K562 (cell line): ENCODE measurements around the gene KRTAP10-6. TPM values are rescaled to one million over a fixed set of nuclear protein-coding genes. Genes with fewer than 3 reads are reported as not detected.

Experiments
- ATAC-seq: fragments of 200-7000 bp; cut with Tn5 transposase; 3 replicates; pipeline ENCODE4 v1.9.1; 2020; ENCODE audit warnings: moderate library complexity
- BruUV-seq: library from RNA; stranded (reverse); fragments of 400-500 nt; replicated peaks from 2 replicates; lab custom pipeline; 2021; lab: Mats Ljungman, UMichigan
- CTCF ChIA-PET: fragments of 300-600 bp; formaldehyde crosslinking; extraction: SDS; loops from one replicate; lab custom pipeline; 2021; ENCODE audit warnings: low intra/inter-chr PET ratio; lab: Yijun Ruan, JAX
- POLR2A ChIA-PET: fragments of 300-600, 350-650 bp; sonication (Branson Sonifier 250); formaldehyde crosslinking; extraction: SDS; loops from one replicate; lab custom pipeline; 2021; ENCODE audit warnings: antibody characterized with exemption, inconsistent platforms; lab: Yijun Ruan, JAX
- DNase-seq, 4 experiments: peaks; one replicate each; pipeline versions ENCODE4 v3.0.0 to v3.0.0-alpha.2; 2011 to 2018; ENCODE audit warnings: low spot score in 3 of 4, mixed read lengths in 3 of 4; ENCODE audit errors: extremely low read depth in 1 of 4
- FAIRE-seq: peaks from 2 replicates; lab custom pipeline; 2011; peaks lifted over from hg19 to GRCh38; lab: Jason Lieb, UNC
- H2AFZ ChIP-seq: 2 replicates; pipeline ENCODE4 v1.6.0; 2011; ENCODE audit warnings: low read depth, low read length, control low read depth, inconsistent platforms
- H3K27ac ChIP-seq: fragments of 200-600 bp; 3 replicates; pipeline ENCODE4 v1.8.0; 2011; ENCODE audit warnings: low read depth, mild to moderate bottlenecking, control low read depth, inconsistent platforms, low read length, moderate library complexity, mixed read lengths; ENCODE audit errors: extremely low read depth
- H3K27me3 ChIP-seq, 2 experiments: fragments of 300-600 bp in 1 of 2; 2 replicates in 1 of 2; 3 replicates in 1 of 2; pipeline versions ENCODE4 v1.6.0 to v1.8.0; 2011; ENCODE audit warnings: inconsistent platforms in 2 of 2, low read length in 2 of 2, mild to moderate bottlenecking in 1 of 2, mixed read lengths in 1 of 2, moderate library complexity in 1 of 2; ENCODE audit not compliant: control insufficient read depth in 2 of 2, insufficient read depth in 2 of 2
- H3K36me3 ChIP-seq: fragments of 300-600 bp; 3 replicates; pipeline ENCODE4 v1.8.0; 2011; ENCODE audit warnings: mild to moderate bottlenecking, low read length, inconsistent platforms; ENCODE audit not compliant: control insufficient read depth, insufficient read depth
- H3K4me1 ChIP-seq, 2 experiments: fragments of 200-600 bp in 1 of 2; replicated peaks in 1 of 2; 2 replicates in 1 of 2; 3 replicates in 1 of 2; pipeline versions ENCODE4 v1.5.1 to v1.8.0; 2011; ENCODE audit warnings: inconsistent platforms in 2 of 2, low read length in 2 of 2, mild to moderate bottlenecking in 1 of 2, mixed read lengths in 1 of 2, moderate library complexity in 1 of 2; ENCODE audit not compliant: control insufficient read depth in 2 of 2, insufficient read depth in 2 of 2
- H3K4me2 ChIP-seq: 2 replicates; pipeline ENCODE4 v1.6.1; 2011; ENCODE audit warnings: low read length, control low read depth, inconsistent platforms, mixed read lengths; ENCODE audit not compliant: insufficient read depth
- H3K4me3 ChIP-seq: fragments of 200-600 bp; sonication (generic), shearing (Covaris generic); 2 replicates; pipeline ENCODE4 v1.5.1; 2016; ENCODE audit warnings: control low read depth, inconsistent platforms
- H3K79me2 ChIP-seq: fragments of 200-600 bp; 3 replicates; pipeline ENCODE4 v1.8.0; 2011; ENCODE audit warnings: low read length, inconsistent platforms; ENCODE audit not compliant: control insufficient read depth, insufficient read depth
- H3K9ac ChIP-seq, 2 experiments: 2 replicates each; pipeline versions ENCODE4 v1.6.0 to v1.6.1; 2011; ENCODE audit warnings: low read depth in 2 of 2, low read length in 2 of 2, control low read depth in 1 of 2, inconsistent platforms in 1 of 2, mild to moderate bottlenecking in 1 of 2, mixed read lengths in 1 of 2; ENCODE audit not compliant: insufficient read depth in 1 of 2
- H3K9me1 ChIP-seq: one replicate; pipeline ENCODE4 v1.6.0; 2011; ENCODE audit warnings: inconsistent platforms, mild to moderate bottlenecking, low read length, moderate library complexity; ENCODE audit not compliant: control insufficient read depth, insufficient read depth
- H3K9me3 ChIP-seq: replicated peaks from 2 replicates; pipeline ENCODE4 v1.5.1; 2011; ENCODE audit warnings: low read depth, low read length, inconsistent platforms; ENCODE audit not compliant: control insufficient read depth, insufficient read depth
- H4K20me1 ChIP-seq: replicated peaks from 2 replicates; pipeline ENCODE4 v1.6.1; 2011; ENCODE audit warnings: low read length, inconsistent platforms, mixed read lengths; ENCODE audit not compliant: control insufficient read depth, insufficient read depth
- CTCF ChIP-seq, 3 experiments: IDR thresholded peaks in 2 of 3; conservative IDR thresholded peaks in 1 of 3; 2 replicates each; pipeline ENCODE4 v1.5.1; 2011 to 2012; ENCODE audit warnings: low read length in 3 of 3, mild to moderate bottlenecking in 3 of 3, control low read depth in 2 of 3, improper control_type of control experiment in 1 of 3, inconsistent platforms in 1 of 3, low read depth in 1 of 3, mixed read lengths in 1 of 3, moderate library complexity in 1 of 3; ENCODE audit not compliant: insufficient read depth in 2 of 3
- ELF1 ChIP-seq: fragments of 200-800 bp; sonication (Bioruptor generic); IDR thresholded peaks from 2 replicates; pipeline ENCODE4 v1.6.1; 2016; ENCODE audit warnings: missing genetic modification characterization, missing compliant biosample characterization
- HDGF ChIP-seq: fragments of 450-650 bp; IDR thresholded peaks from 2 replicates; pipeline ENCODE4 v1.6.1; 2016
- LEF1 ChIP-seq: fragments of 450-650 bp; IDR thresholded peaks from 2 replicates; pipeline ENCODE4 v1.6.1; 2016; ENCODE audit warnings: mild to moderate bottlenecking
- MLLT1 ChIP-seq, 2 experiments: fragments of 450-650 bp; IDR thresholded peaks; 2 replicates each; pipeline ENCODE4 v1.6.1; 2016
- NR3C1 ChIP-seq: sonication (generic); formaldehyde crosslinking; IDR thresholded peaks from 2 replicates; pipeline ENCODE4 v1.8.1; 2022; ENCODE audit warnings: missing genetic modification reagents
- ZBTB12 ChIP-seq: fragments of 250-450 bp; sonication (Bioruptor Pico); IDR thresholded peaks from 2 replicates; pipeline ENCODE4 v1.4.0; 2020
- ZBTB8A ChIP-seq: fragments of 450-650 bp; IDR thresholded peaks from 2 replicates; pipeline ENCODE4 v1.6.1; 2018; ENCODE audit warnings: mild to moderate bottlenecking, moderate library complexity; ENCODE audit not compliant: partially characterized antibody
- WGBS: fragments of 100-300 bp; shearing (Covaris generic); methylation state at CpG from one replicate; pipeline ENCODE4 v1.1.6; 2016; ENCODE audit warnings: low coverage, mixed read lengths; ENCODE audit not compliant: insufficient coverage; ENCODE audit errors: missing lambda C conversion rate; 5-methylcytosine and 5-hydroxymethylcytosine counted together
- in situ Hi-C: fragments of 300-500 bp; cut with MboI; formaldehyde crosslinking; loops from 4 replicates; pipeline ENCODE4 v1.15.0; 2018; ENCODE audit warnings: inconsistent platforms, mixed read lengths
- intact Hi-C: fragments of 100-400 bp; cut with micrococcal nuclease; formaldehyde crosslinking; loops from 2 replicates; pipeline ENCODE4 v1.14.2; 2022
- polyA plus RNA-seq, 8 experiments: library from polyadenylated mRNA; depleted of rRNA in 4 of 8; stranded (reverse) in 5 of 8; unstranded in 3 of 8; fragments of >200 nt; fragmentation: Nextera tagmentation in 2 of 8; fragmentation: Illumina TruSeq in 1 of 8; extraction: Ambion mirVana in 2 of 8; extraction: Trizol in 1 of 8; gene quantifications; 2 replicates each; pipeline versions ENCODE4 v1.2.1 to v1.2.3, GENCODE V29; 2011 to 2014; ENCODE audit warnings: inconsistent platforms in 1 of 8, missing spikeins in 1 of 8
- total RNA-seq, 7 experiments: library from RNA; depleted of rRNA in 6 of 7; stranded (reverse); fragments of >200 nt in 6 of 7; fragmentation: Illumina TruSeq in 2 of 7; extraction: Trizol in 2 of 7; gene quantifications; 2 replicates each; pipeline versions ENCODE4 v1.2.1 to v1.2.3, GENCODE V29; 2011 to 2021; ENCODE audit warnings: low replicate concordance in 1 of 7

KRTAP10-6 gene
- total and polyA plus RNA-seq, 9 of the 15 experiments (the other 6 are each of a cell fraction or from before 2014, with no cell fraction given) = not detected

- no TSS peak for BruUV-seq
- ATAC-seq (no peak), FAIRE-seq (no peak), DNase-seq (no peak)
- no peak overlapping the region for H3K9ac ChIP-seq
- peaks cover 14 to 33% of the 10 kb centered on the region in 2 experiments; a peak in 4 of 5 replicates for H3K27me3 ChIP-seq
- no peaks in the 10 kb centered on the region for H3K79me2 ChIP-seq
- POLR2A ChIA-PET = interaction anchor here (1.5 kb wide), 1 partner anchor 25 kb away, joined by 5 read pairs; no protein-coding TSS in a partner anchor
- CTCF ChIA-PET = no interaction called here
- 0 out of 2 replicates have a peak, but pooled peaks have one; percentile 27 for TF ChIP-seq ELF1 (tag)
- TF ChIP-seq NR3C1 = no peak
- no peak overlapping the region for H2AFZ ChIP-seq
- WGBS = 0% methylated on average over 3 of the region's 3 CpGs
- peaks cover 3% of the 10 kb centered on the region for H3K9me1 ChIP-seq
- peaks cover 0 to 8% of the 10 kb centered on the region in 2 experiments; a peak in 2 of 5 replicates for H3K4me1 ChIP-seq
- H4K20me1 ChIP-seq = no peaks in the 10 kb centered on the region
- H3K9me3 ChIP-seq = no peaks in the 10 kb centered on the region
- H3K36me3 ChIP-seq = no peaks in the 10 kb centered on the region
- no peak overlapping the region for H3K27ac ChIP-seq
- in situ Hi-C loops = no loop called here
- no peak overlapping the region for H3K4me2 ChIP-seq
- H3K4me3 ChIP-seq = no peak overlapping the region
- intact Hi-C loops = no loop called here
These were observed 26.6 kb upstream of the KRTAP10-6 start for GRCh38 chr21:44618909-44619308.

GRCh38 chr21:44618504-44618903 lies 26.2 kb upstream of the KRTAP10-6 start:
- Histone ChIP-seq H3K27me3 (peaks cover 14 to 37% of the 10 kb centered on the region in 2 experiments; a peak in 4 of 5 replicates), H3K4me1 (peaks cover 0 to 10% of the 10 kb centered on the region in 2 experiments; a peak in 2 of 5 replicates), H3K27ac (no peak overlapping the region), H3K36me3 (no peaks in the 10 kb centered on the region), H3K4me2 (no peak overlapping the region), H3K79me2 (no peaks in the 10 kb centered on the region), H3K4me3 (no peak overlapping the region), H2AFZ (no peak overlapping the region), H4K20me1 (no peaks in the 10 kb centered on the region), H3K9ac (no peak overlapping the region), H3K9me1 (peaks cover 3% of the 10 kb centered on the region), H3K9me3 (no peaks in the 10 kb centered on the region)
- 0% methylated on average over 4 of the region's 4 CpGs for WGBS
- in situ Hi-C loops = no loop called here
- ChIA-PET CTCF (no interaction called here), POLR2A (no interaction called here)
- no TSS peak for BruUV-seq
- no peak for DNase-seq
- peak; percentile 52 for FAIRE-seq
- TF ChIP-seq LEF1 (no peak), ZBTB12 (no peak), HDGF (no peak), CTCF (IDR thresholded peaks at IDR 0.05 in 2 of 3, conservative IDR thresholded peaks at IDR 0.05 in 1 of 3; ENCODE audit: insufficient read depth in 2 of 3, low read depth in 1 of 3, low read length in 3 of 3) (peak in 1 of 3 experiments; percentile 9; a peak in 1 of 6 replicates), MLLT1 (IDR thresholded peaks at IDR 0.05) (no peak), ZBTB8A (no peak)
- intact Hi-C loops = no loop called here
- ATAC-seq = peak; percentile 51; the same call in 1 of the 3 replicates
